Anterior cingulate cortex (tissue), 58 donors: ENCODE data around the gene WDFY4.
"Not testable (repeated sequence)": the region's sequence is repeated elsewhere in the genome, so short reads cannot be mapped to it uniquely, and the experiment has no call there.

Experiments
- DNase-seq, 58 donors: peaks; one replicate each; lab custom pipeline; 2025; lab: John Stamatoyannopoulos, UW

The WDFY4 gene

GRCh38 chr10:48684792-48685623 is at the start of gene WDFY4:
TSS of gene WDFY4 (plus strand) at chr10:48684873. CDS start at chr10:48709733, 24,860 bp downstream.
- DNase-seq: peak in 9 of 58 donors; percentile 13 to 32 (median 21)

- DNase-seq: no peak
These were observed 49.6 kb upstream of the WDFY4 start for GRCh38 chr10:48634984-48635557.

- no peak for DNase-seq
These were observed 48.4 kb upstream of the WDFY4 start for GRCh38 chr10:48636231-48636630.

- DNase-seq: no peak
These were observed 47.8 kb upstream of the WDFY4 start for GRCh38 chr10:48636901-48637300.

GRCh38 chr10:48638158-48638557 is 46.5 kb upstream of the WDFY4 start:
- no peak for DNase-seq

GRCh38 chr10:48638739-48639527 is 45.7 kb upstream of the WDFY4 start:
- DNase-seq: no peak

- no peak for DNase-seq
These were observed 45.0 kb upstream of the WDFY4 start for GRCh38 chr10:48639632-48640031.

GRCh38 chr10:48640326-48640725 is 44.3 kb upstream of the WDFY4 start:
- no peak for DNase-seq

GRCh38 chr10:48641099-48641690 is 43.5 kb upstream of the WDFY4 start:
- DNase-seq: not testable (repeated sequence)

- DNase-seq: peak in 1 of 58 donors; percentile 19
These were observed 39.1 kb upstream of the WDFY4 start for GRCh38 chr10:48645600-48645999.

- not testable (repeated sequence) for DNase-seq
These were observed 37.6 kb upstream of the WDFY4 start for GRCh38 chr10:48647073-48647472.

- DNase-seq: no peak
These were observed 36.3 kb upstream of the WDFY4 start for GRCh38 chr10:48648172-48648942.

GRCh38 chr10:48649349-48649944 is 35.2 kb upstream of the WDFY4 start:
- peak in 14 of 58 donors; percentile 13 to 61 (median 34) for DNase-seq

GRCh38 chr10:48651293-48651692 is 33.4 kb upstream of the WDFY4 start:
- DNase-seq: no peak

- no peak for DNase-seq
These were observed 32.8 kb upstream of the WDFY4 start for GRCh38 chr10:48651839-48652238.

- DNase-seq: no peak
These were observed 32.3 kb upstream of the WDFY4 start for GRCh38 chr10:48652344-48652743.

GRCh38 chr10:48653347-48653746 is 31.3 kb upstream of the WDFY4 start:
- no peak for DNase-seq

- no peak for DNase-seq
These were observed 30.6 kb upstream of the WDFY4 start for GRCh38 chr10:48653944-48654698.
